HepG2 (cell line): ENCODE data around the gene RFC1. TPM values are rescaled to one million over a fixed set of nuclear protein-coding genes. Genes with fewer than 3 reads are reported as not detected.
A peak's percentile ranks its signal among the peaks of the same experiment; 100 is the strongest.

Source experiments
- ATF2 ChIP-seq: sonication (generic); formaldehyde crosslinking; IDR thresholded peaks from 2 replicates; pipeline ENCODE4 v1.4.0; 2020; ENCODE audit warnings: missing genetic modification reagents
- ATF5 ChIP-seq: sonication (generic); formaldehyde crosslinking; IDR thresholded peaks from 2 replicates; pipeline ENCODE4 v1.4.0; 2020; ENCODE audit warnings: mild to moderate bottlenecking, low read depth, missing genetic modification reagents
- ATF7 ChIP-seq, 2 experiments: fragments of 450-650 bp in 1 of 2; sonication (generic) in 1 of 2; formaldehyde crosslinking in 1 of 2; IDR thresholded peaks; 2 replicates each; pipeline versions ENCODE4 v1.4.0 to v1.6.1; 2016 to 2020; ENCODE audit warnings: antibody characterized with exemption in 1 of 2, mild to moderate bottlenecking in 1 of 2, missing genetic modification reagents in 1 of 2
- CHCHD3 ChIP-seq: sonication (generic); formaldehyde crosslinking; IDR thresholded peaks from 2 replicates; pipeline ENCODE4 v1.8.0; 2022; ENCODE audit warnings: mild to moderate bottlenecking, missing genetic modification reagents, moderate library complexity
- FOSL2 ChIP-seq: sonication (generic); formaldehyde crosslinking; IDR thresholded peaks from 2 replicates; pipeline ENCODE4 v1.4.0; 2020; ENCODE audit warnings: missing genetic modification reagents
- FOXA1 ChIP-seq, 2 experiments: fragments of 450-650 bp in 1 of 2; sonication (generic) in 1 of 2; formaldehyde crosslinking in 1 of 2; IDR thresholded peaks; 2 replicates each; pipeline versions ENCODE4 v1.4.0 to v1.6.1; 2016 to 2020; ENCODE audit warnings: missing genetic modification reagents in 1 of 2
- FOXA3 ChIP-seq: IDR thresholded peaks from 2 replicates; pipeline ENCODE4 v1.6.1; 2016; ENCODE audit warnings: missing genetic modification reagents, missing compliant biosample characterization
- GABPA ChIP-seq, 2 experiments: IDR thresholded peaks; 2 replicates each; pipeline ENCODE4 v1.6.1; 2011 to 2016; ENCODE audit warnings: low read depth in 2 of 2, low read length in 1 of 2, missing biosample characterization in 1 of 2, missing genetic modification characterization in 1 of 2
- GMEB1 ChIP-seq: sonication (generic); formaldehyde crosslinking; IDR thresholded peaks from 2 replicates; pipeline ENCODE4 v1.5.1; 2020; ENCODE audit warnings: missing genetic modification reagents, mild to moderate bottlenecking, borderline replicate concordance
- GZF1 ChIP-seq: sonication (generic); formaldehyde crosslinking; IDR thresholded peaks from 2 replicates; pipeline ENCODE4 v1.5.1; 2020; ENCODE audit warnings: mild to moderate bottlenecking, missing genetic modification reagents
- HDAC1 ChIP-seq: sonication (generic); formaldehyde crosslinking; IDR thresholded peaks from 2 replicates; pipeline ENCODE4 v1.5.1; 2020; ENCODE audit warnings: mild to moderate bottlenecking, missing genetic modification reagents
- HMG20A ChIP-seq: IDR thresholded peaks from 2 replicates; pipeline ENCODE4 v1.6.1; 2016; ENCODE audit warnings: borderline replicate concordance
- MIER3 ChIP-seq: IDR thresholded peaks from 2 replicates; pipeline ENCODE4 v1.6.1; 2016; ENCODE audit warnings: missing compliant biosample characterization, borderline replicate concordance
- SALL1 ChIP-seq: sonication (generic); formaldehyde crosslinking; IDR thresholded peaks from 2 replicates; pipeline ENCODE4 v1.8.0; 2022; ENCODE audit warnings: mild to moderate bottlenecking, missing genetic modification reagents
- SOX5 ChIP-seq: IDR thresholded peaks from 2 replicates; pipeline ENCODE4 v1.6.1; 2016; ENCODE audit warnings: borderline replicate concordance
- TBX3 ChIP-seq: fragments of 450-650 bp; IDR thresholded peaks from 2 replicates; pipeline ENCODE4 v1.6.1; 2017; ENCODE audit warnings: antibody characterized with exemption, mild to moderate bottlenecking, inconsistent platforms, borderline replicate concordance
- YEATS2 ChIP-seq: sonication (generic); formaldehyde crosslinking; IDR thresholded peaks from 2 replicates; pipeline ENCODE4 v1.4.0; 2020; ENCODE audit warnings: missing genetic modification reagents, borderline replicate concordance
- ZNF367 ChIP-seq: sonication (generic); formaldehyde crosslinking; IDR thresholded peaks from 2 replicates; pipeline ENCODE4 v1.4.0; 2020; ENCODE audit warnings: missing genetic modification reagents, borderline replicate concordance
- ZNF512 ChIP-seq: sonication (generic); formaldehyde crosslinking; IDR thresholded peaks from 2 replicates; pipeline ENCODE4 v1.4.0; 2020; ENCODE audit warnings: mild to moderate bottlenecking, missing genetic modification reagents
- ZNF580 ChIP-seq: IDR thresholded peaks from 2 replicates; pipeline ENCODE4 v1.6.1; 2016; ENCODE audit warnings: low read depth, borderline replicate concordance
- ZNF639 ChIP-seq: conservative IDR thresholded peaks from 2 replicates; pipeline ENCODE4 v1.6.1; 2018; ENCODE audit warnings: missing genetic modification reagents
- ZNF652 ChIP-seq: IDR thresholded peaks from 2 replicates; pipeline ENCODE4 v1.6.1; 2016; ENCODE audit warnings: low read depth, borderline replicate concordance
- polyA plus RNA-seq, 8 experiments: library from polyadenylated mRNA; depleted of rRNA in 3 of 8; stranded (reverse) in 7 of 8; unstranded in 1 of 8; fragments of >200 nt; fragmentation: Illumina TruSeq in 4 of 8; extraction: Trizol in 4 of 8; gene quantifications; 2 replicates each; pipeline versions ENCODE4 v1.2.1 to v1.2.3, GENCODE V29; 2011 to 2016; ENCODE audit warnings: low read depth in 4 of 8, missing spikeins in 1 of 8, mixed read lengths in 1 of 8; ENCODE audit not compliant: insufficient read depth in 1 of 8
- total RNA-seq, 5 experiments: library from RNA; depleted of rRNA; stranded (reverse); fragments of >200 nt; fragmentation: Illumina TruSeq; extraction: Trizol; gene quantifications; 2 replicates each; pipeline ENCODE4 v1.2.3, GENCODE V29; 2016; ENCODE audit warnings: low read depth in 1 of 5

RFC1 gene
- total and polyA plus RNA-seq, 2 of the 13 experiments (the other 11 are each of a cell fraction or from before 2014, with no cell fraction given), result 15.9 to 78.8 TPM

GRCh38 chr4:39337841-39338240 is 28.3 kb downstream of the RFC1 start (continued):
- TF ChIP-seq FOSL2 (CRISPR knock-in tag) (no peak), HMG20A (CRISPR knock-in tag) (peak; percentile 84; the same call in 1 of the 2 replicates), GZF1 (CRISPR knock-in tag) (no peak), ZNF367 (no peak), SOX5 (CRISPR knock-in tag) (peak; percentile 83; the same call in 1 of the 2 replicates), MIER3 (peak; percentile 55; the same call in 1 of the 2 replicates), ZNF652 (CRISPR knock-in tag) (0 out of 2 replicates have a peak, but pooled peaks have one; percentile 20), YEATS2 (CRISPR knock-in tag) (no peak), ZNF580 (CRISPR knock-in tag) (no peak), ATF7 (IDR thresholded peaks at IDR 0.05) (no peak), ATF7 (CRISPR knock-in tag; IDR thresholded peaks at IDR 0.05) (no peak), CHCHD3 (CRISPR knock-in tag) (no peak), ATF2 (peak; percentile 60; the same call in 1 of the 2 replicates), ZNF512 (no peak), SALL1 (CRISPR knock-in tag) (peak; percentile 39; the same call in 1 of the 2 replicates), FOXA3 (CRISPR knock-in tag) (peak; percentile 90), TBX3 (peak; percentile 42; the same call in 1 of the 2 replicates), ATF5 (CRISPR knock-in tag) (no peak), ZNF639 (CRISPR knock-in tag) (no peak), GMEB1 (CRISPR knock-in tag) (no peak), HDAC1 (CRISPR knock-in tag) (0 out of 2 replicates have a peak, but pooled peaks have one; percentile 33), FOXA1 (IDR thresholded peaks at IDR 0.05) (peak; percentile 53), FOXA1 (CRISPR knock-in tag; IDR thresholded peaks at IDR 0.05) (peak; percentile 56; the same call in 1 of the 2 replicates), GABPA (IDR thresholded peaks at IDR 0.05; ENCODE audit: low read depth, low read length) (no peak), GABPA (CRISPR knock-in tag; IDR thresholded peaks at IDR 0.05; ENCODE audit: low read depth) (no peak)
